Thyroid gland (tissue), 4 donors: Measurements from ENCODE around the gene ANGEL2. TPM values are rescaled to one million over a fixed set of nuclear protein-coding genes. Genes with fewer than 3 reads are reported as not detected.
A peak's percentile ranks its signal among the peaks of the same experiment; 100 is the strongest.
"Not testable (repeated sequence)": the region's sequence is repeated elsewhere in the genome, so short reads cannot be mapped to it uniquely, and the experiment has no call there.

ENCODE experiments used
- DNase-seq, 2 donors: peaks; one replicate each; pipeline ENCODE4 v3.0.0-alpha.2; 2019
- H3K27ac ChIP-seq, 3 donors: fragments of 200-600 bp; sonication (generic); 1 replicate in 2 of 3; 2 replicates in 1 of 3; pipeline ENCODE4 v1.5.1; 2016 to 2019; ENCODE audit warnings: mild to moderate bottlenecking in 1 of 3, moderate library complexity in 1 of 3
- H3K27me3 ChIP-seq: fragments of 200-600 bp; sonication (generic); one replicate; pipeline ENCODE4 v1.5.1; 2019
- H3K36me3 ChIP-seq, 2 donors: fragments of 200-600 bp; sonication (generic); one replicate each; pipeline ENCODE4 v1.5.1; 2016 to 2019
- H3K4me1 ChIP-seq, 2 donors: fragments of 200-600 bp; sonication (generic); one replicate each; pipeline ENCODE4 v1.5.1; 2017 to 2019
- H3K4me3 ChIP-seq, 3 donors: fragments of 200-600 bp; sonication (generic); replicated peaks in 1 of 3; 1 replicate in 2 of 3; 2 replicates in 1 of 3; pipeline ENCODE4 v1.5.1; 2016; ENCODE audit warnings: mild to moderate bottlenecking in 1 of 3
- H3K9me3 ChIP-seq: fragments of 200-600 bp; sonication (generic); one replicate; pipeline ENCODE4 v1.5.1; 2017
- POLR2A ChIP-seq, 2 donors: fragments of 450-650 bp; IDR thresholded peaks; one replicate each; pipeline ENCODE4 v1.6.1; 2017; ENCODE audit warnings: antibody characterized with exemption in 2 of 2, mild to moderate bottlenecking in 2 of 2, moderate library complexity in 1 of 2
- WGBS, 2 donors: methylation state at CpG; one replicate each; pipeline ENCODE4 v1.1.5; 2017; 5-methylcytosine and 5-hydroxymethylcytosine counted together
- intact Hi-C: fragments of 100-400 bp; cut with DNase I; formaldehyde crosslinking; loops from one replicate; pipeline ENCODE4 v1.15.1; 2023
- total RNA-seq, 4 donors: library from RNA; depleted of rRNA; stranded (reverse); fragments of >200 nt; gene quantifications; one replicate each; pipeline ENCODE4 v1.2.3, GENCODE V29; 2016
- TF ChIP-seq, protein P1 (sequence below), 6 experiments: fragments of 200-600 bp in 3 of 6; fragments of 450-650 bp in 3 of 6; sonication (generic) in 3 of 6; IDR thresholded peaks; one replicate each; pipeline ENCODE4 v1.5.1; 2016 to 2019; ENCODE audit warnings: antibody characterized with exemption in 6 of 6, mild to moderate bottlenecking in 2 of 6, inconsistent platforms in 1 of 6, moderate library complexity in 1 of 6

The ANGEL2 gene
- total RNA-seq, 4 donors from 2014 or later, result 46.7 to 77.8 (median 65.7) TPM

DNA sequence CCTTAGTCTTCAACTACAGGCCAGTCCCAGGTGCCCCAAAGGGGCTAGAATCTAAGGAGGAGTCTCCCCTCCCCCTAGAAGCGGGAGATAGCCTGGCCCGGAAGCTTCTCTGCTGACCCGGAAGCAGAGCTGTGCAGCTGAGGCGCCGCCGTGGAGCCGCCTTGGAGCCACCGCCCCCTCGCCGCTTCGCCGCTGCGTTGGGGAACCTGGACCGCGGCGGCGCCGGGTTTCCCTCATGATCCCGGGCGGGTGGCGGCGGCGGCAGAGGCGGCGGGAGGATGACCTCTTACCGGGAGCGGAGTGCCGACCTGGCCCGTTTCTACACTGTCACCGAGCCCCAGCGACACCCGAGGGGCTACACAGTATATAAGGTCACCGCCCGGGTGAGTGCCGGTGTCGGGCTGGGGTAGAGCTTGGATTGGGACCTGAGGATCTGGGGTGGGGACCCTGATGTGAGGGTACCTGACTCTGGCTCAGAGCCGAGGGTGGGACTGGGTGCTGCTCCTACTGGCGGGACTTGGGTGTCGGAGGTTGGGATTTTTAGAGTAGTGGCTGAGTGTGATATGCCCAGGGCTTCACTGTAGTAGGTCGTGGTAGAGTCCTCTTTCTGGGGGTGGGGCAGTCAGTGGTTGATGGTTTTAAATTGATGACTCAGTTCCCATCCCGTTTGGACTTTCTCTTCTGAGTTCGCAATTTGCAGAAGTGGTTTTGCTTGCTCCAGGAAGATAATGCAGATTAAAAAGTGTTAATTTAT is 35.6 kb upstream of the ANGEL2 start, which contains the start of gene RPS6KC1:
RPS6KC1 (plus strand) TSS at position 115 of the 754 bp plus-strand sequence; CDS start at position 279, 164 bp downstream.
- 0 to 1% methylated on average over 20 to 23 of the region's 42 CpGs for WGBS, 2 donors
- DNase-seq, result peak; percentile 82 to 85
- intact Hi-C loops, result no loop called here

DNA sequence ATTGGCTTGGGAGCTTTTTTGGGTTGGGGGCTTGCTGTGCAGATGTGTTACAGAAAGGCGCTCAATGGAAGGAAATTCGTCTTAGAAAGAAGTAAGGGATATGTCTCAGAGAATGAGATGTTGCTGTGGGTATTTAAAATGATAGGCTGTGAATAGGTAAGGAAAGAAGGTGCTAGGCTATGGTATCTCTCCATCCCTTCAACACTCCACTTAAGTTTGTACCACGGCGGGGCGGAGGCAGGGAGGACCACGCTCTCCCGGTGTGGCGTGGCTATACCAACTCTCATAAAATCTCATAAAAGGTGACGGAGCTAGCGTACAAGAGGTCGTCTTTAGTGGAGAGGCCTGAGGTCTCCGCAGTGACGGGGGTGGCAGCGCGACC is 35.1 kb upstream of the ANGEL2 start:
- Histone ChIP-seq H3K27ac (peak overlapping the region in 2 of 3 donors; percentile 52 to 60), H3K9me3 (no peaks in the 10 kb centered on the region), H3K4me1 (peaks cover 3 to 4% of the 10 kb centered on the region in 2 donors), H3K4me3 (peak overlapping the region; percentile 79 to 97 (median 80)), H3K36me3 (no peaks in the 10 kb centered on the region), H3K27me3 (no peaks in the 10 kb centered on the region)
- DNase-seq, result no peak
- 23 to 35% methylated on average over 11 to 15 of the region's 15 CpGs for WGBS, 2 donors
- TF ChIP-seq POLR2A (IDR thresholded peaks at IDR 0.05), result no peak
- TF ChIP-seq, protein P1, sequence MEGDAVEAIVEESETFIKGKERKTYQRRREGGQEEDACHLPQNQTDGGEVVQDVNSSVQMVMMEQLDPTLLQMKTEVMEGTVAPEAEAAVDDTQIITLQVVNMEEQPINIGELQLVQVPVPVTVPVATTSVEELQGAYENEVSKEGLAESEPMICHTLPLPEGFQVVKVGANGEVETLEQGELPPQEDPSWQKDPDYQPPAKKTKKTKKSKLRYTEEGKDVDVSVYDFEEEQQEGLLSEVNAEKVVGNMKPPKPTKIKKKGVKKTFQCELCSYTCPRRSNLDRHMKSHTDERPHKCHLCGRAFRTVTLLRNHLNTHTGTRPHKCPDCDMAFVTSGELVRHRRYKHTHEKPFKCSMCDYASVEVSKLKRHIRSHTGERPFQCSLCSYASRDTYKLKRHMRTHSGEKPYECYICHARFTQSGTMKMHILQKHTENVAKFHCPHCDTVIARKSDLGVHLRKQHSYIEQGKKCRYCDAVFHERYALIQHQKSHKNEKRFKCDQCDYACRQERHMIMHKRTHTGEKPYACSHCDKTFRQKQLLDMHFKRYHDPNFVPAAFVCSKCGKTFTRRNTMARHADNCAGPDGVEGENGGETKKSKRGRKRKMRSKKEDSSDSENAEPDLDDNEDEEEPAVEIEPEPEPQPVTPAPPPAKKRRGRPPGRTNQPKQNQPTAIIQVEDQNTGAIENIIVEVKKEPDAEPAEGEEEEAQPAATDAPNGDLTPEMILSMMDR (IDR thresholded peaks at IDR 0.05), result no peak
- intact Hi-C loops, result no loop called here

More for the DNA sequence above, 35.6 kb upstream of the ANGEL2 start, which contains the start of gene RPS6KC1:
- peak within 1 kb of the TSS; percentile 79 to 97 (median 80) for H3K4me3 ChIP-seq
- TF ChIP-seq, protein P1 (IDR thresholded peaks at IDR 0.05), result peak in 1 of 6 experiments; percentile 11
- peak in 1 of 2 donors; percentile 41 for TF ChIP-seq POLR2A (IDR thresholded peaks at IDR 0.05)
- H3K36me3 ChIP-seq, result no peaks in the 10 kb centered on the region
- peaks cover 3 to 4% of the 10 kb centered on the region in 2 donors for H3K4me1 ChIP-seq
- no peaks in the 10 kb centered on the region for H3K9me3 ChIP-seq
- no peaks in the 10 kb centered on the region for H3K27me3 ChIP-seq
- H3K27ac ChIP-seq, result peak within 1 kb of the TSS in 2 of 3 donors; percentile 52 to 60

DNA sequence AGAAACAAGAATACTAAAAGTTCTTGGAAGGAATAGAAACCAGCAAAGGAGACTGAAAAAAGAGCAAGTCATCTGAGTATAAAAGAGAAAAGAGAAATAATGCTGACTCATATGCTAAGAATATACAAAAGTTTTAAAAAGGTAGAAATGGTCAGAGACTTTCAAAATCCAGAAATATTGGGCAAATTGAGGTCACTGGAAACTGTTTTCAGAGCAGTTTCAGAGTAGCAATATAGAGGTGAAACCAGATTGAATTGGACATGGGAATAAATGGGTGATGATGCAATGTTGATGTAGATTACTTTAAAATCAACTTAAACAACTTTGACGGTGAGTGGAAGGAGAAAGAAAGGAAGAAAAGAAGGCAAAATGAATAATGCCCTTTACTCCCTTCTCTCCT is 33.6 kb upstream of the ANGEL2 start:
- Histone ChIP-seq H3K27me3 (no peaks in the 10 kb centered on the region), H3K36me3 (no peaks in the 10 kb centered on the region), H3K4me3 (no peak overlapping the region), H3K4me1 (peaks cover 3 to 4% of the 10 kb centered on the region in 2 donors), H3K9me3 (no peaks in the 10 kb centered on the region), H3K27ac (no peak overlapping the region)
- no peak for DNase-seq
- TF ChIP-seq, protein P1 (IDR thresholded peaks at IDR 0.05), result no peak
- TF ChIP-seq POLR2A (IDR thresholded peaks at IDR 0.05), result no peak
- intact Hi-C loops, result no loop called here
- 88 to 89% methylated on average over 1 of the region's 1 CpG for WGBS, 2 donors

DNA sequence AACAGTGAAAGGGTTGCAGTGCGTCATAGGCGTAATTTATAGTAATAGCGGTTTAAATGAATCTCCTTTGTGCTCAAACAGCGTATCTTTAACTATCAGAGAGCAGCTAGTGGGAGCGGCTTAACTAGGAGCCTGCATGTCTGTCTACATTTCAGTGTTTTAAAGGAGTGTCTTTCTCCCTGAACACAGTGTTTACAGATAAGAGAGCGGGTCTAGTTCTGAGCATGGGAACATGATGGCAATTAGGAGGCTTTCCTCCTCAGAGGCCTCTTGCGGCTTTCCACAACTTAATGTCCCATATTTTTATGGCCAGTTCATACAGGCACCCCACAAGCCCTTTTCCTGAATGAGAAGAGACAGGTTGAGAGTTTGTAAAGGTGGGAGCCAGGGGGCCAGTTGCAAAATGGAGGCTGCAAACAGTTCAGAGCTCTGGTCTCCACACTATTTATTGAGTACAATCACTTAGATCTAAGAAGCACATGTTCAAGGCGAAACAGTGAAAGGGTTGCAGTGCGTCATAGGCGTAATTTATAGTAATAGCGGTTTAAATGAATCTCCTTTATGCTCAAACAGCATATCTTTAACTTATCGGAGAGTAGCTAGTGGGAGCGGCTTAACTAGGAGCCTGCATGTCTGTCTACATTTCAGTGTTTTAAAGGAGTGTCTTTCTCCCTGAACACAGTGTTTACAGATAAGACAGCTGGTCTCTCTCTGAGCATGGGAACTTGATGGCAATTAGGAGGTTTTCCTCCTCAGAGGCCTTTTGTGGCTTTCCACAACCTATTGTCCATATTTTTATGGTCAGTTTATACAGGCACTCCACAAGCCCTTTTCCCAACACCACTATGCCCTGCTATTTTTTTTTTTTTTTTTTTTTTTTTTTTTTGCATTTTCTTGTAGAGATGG is 29.9 kb upstream of the ANGEL2 start:
- 84 to 89% methylated on average over 13 of the region's 13 CpGs for WGBS, 2 donors

DNA sequence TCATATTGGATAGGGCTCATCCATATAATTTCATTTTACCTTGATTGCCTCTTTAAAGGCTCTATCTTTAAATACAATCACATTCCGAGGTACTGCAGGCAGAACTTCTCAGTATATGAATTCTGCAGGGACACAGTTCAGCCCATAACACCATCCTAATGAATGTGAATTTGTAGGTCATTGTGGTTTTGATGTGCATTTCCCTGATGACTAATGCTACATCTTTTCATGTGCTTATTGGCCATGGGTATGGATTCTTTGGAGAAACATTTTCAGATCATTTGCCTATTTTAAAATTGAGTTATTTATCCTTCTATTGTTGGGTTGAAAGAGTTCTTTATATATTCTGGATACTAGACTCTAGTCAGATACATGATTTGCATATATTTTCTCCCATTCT is 25.8 kb upstream of the ANGEL2 start:
- WGBS, 2 donors, result 73 to 76% methylated on average over 1 of the region's 1 CpG
- no peaks in the 10 kb centered on the region for H3K27me3 ChIP-seq
- H3K27ac ChIP-seq, result no peak overlapping the region
- no peaks in the 10 kb centered on the region for H3K36me3 ChIP-seq
- intact Hi-C loops, result no loop called here
- no peak overlapping the region for H3K4me3 ChIP-seq
- TF ChIP-seq, protein P1 (IDR thresholded peaks at IDR 0.05), result no peak
- TF ChIP-seq POLR2A (IDR thresholded peaks at IDR 0.05), result no peak
- no peak for DNase-seq
- H3K9me3 ChIP-seq, result no peaks in the 10 kb centered on the region
- no peaks in the 10 kb centered on the region for H3K4me1 ChIP-seq

More for the DNA sequence above, 29.9 kb upstream of the ANGEL2 start:
- H3K36me3 ChIP-seq, intact Hi-C loops, H3K9me3 ChIP-seq, H3K4me3 ChIP-seq, DNase-seq, H3K27ac ChIP-seq, H3K4me1 ChIP-seq, H3K27me3 ChIP-seq: not testable (repeated sequence)
